ENCODE results near the gene EXOC3. TPM values are rescaled to one million over a fixed set of nuclear protein-coding genes. Genes with fewer than 3 reads are reported as not detected.

The EXOC3 gene
- total RNA-seq, result 53.0 and 68.0 TPM in 2 replicates

GRCh38 chr5:442335-443238 is at the start of gene EXOC3:
EXOC3 (plus strand) TSS chr5:443176; CDS start chr5:446206, 3,030 bp downstream.

Other genes starting within 250 kb of the EXOC3 start
- gene CCDC127, start 225.0 kb upstream of the EXOC3 start, total RNA-seq, result 6.5 and 7.6 TPM in 2 replicates
- 146 and 168 TPM in 2 replicates for gene SDHA, start 224.9 kb upstream of the EXOC3 start, total RNA-seq
- 136 and 202 TPM in 2 replicates for gene PDCD6, start 171.5 kb upstream of the EXOC3 start, total RNA-seq
- 23.8 and 29.2 TPM in 2 replicates for gene AHRR, start 121.5 kb upstream of the EXOC3 start, total RNA-seq
- 0.17 and 0.47 TPM in 2 replicates for gene SLC9A3, start 81.3 kb downstream of the EXOC3 start, total RNA-seq
- gene CEP72, start 169.2 kb downstream of the EXOC3 start, total RNA-seq, result 1.4 and 1.5 TPM in 2 replicates